ENCODE data around the gene PI4KB. TPM values are rescaled to one million over a fixed set of nuclear protein-coding genes. Genes with fewer than 3 reads are reported as not detected.

The PI4KB gene
- polyA plus RNA-seq, 1 donor (not counting 4 experiments of a cell fraction or from before 2014, with no cell fraction given) = 40.9 TPM

DNA sequence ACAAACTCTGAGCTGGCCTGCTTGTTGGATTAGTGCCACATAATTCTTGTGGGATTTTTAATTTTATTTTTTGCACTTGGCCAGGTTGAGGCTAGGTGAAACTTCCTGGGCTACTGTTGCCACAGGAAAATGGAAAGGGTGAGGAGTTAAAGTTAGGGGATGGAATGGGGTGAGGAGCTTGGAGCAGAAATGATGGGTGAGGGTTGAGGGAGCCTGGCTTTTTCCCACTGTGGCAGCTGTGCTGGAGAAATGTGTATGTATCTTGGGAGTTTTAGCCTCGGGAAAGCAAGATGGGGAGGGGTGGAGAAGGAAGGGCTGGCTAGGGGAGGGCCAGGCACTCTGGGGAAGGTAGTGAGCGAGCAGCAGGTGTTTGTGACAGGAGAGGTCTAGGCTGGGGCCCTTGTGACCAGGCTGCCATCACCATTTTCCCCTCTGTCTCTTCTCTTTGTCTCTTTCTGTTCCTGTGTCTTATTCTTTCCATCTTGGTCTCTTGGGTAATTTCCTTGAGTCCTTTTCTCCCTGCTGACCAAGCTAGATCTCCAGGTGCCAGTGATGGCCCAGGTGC is 43.1 kb downstream of the PI4KB start:
- Histone ChIP-seq H2AFZ (ENCODE audit: control insufficient read depth, low read length) (no peak overlapping the region), H3K9ac (ENCODE audit: control insufficient read depth, extremely low read depth, insufficient read depth, low read length) (peak overlapping the region; percentile 99), H3K79me2 (ENCODE audit: control insufficient read depth, insufficient read depth, low read length) (peaks cover 34% of the 10 kb centered on the region), H3K9me1 (ENCODE audit: control insufficient read depth, extremely low read depth, insufficient read depth, low read length) (no peaks in the 10 kb centered on the region), H4K20me1 (ENCODE audit: control insufficient read depth, extremely low read depth, insufficient read depth, low read length) (no peaks in the 10 kb centered on the region), H3K4me1 (ENCODE audit: control insufficient read depth, extremely low read depth, insufficient read depth, low read length) (peaks cover 10% of the 10 kb centered on the region), H3K27ac (ENCODE audit: control insufficient read depth, insufficient read depth, low read length) (no peak overlapping the region), H3K4me2 (ENCODE audit: control insufficient read depth, extremely low read depth, insufficient read depth, low read depth, low read length) (peak overlapping the region; percentile 87), H3K9me3 (ENCODE audit: control insufficient read depth, low read depth, low read length) (no peaks in the 10 kb centered on the region), H3K36me3 (ENCODE audit: control insufficient read depth in 2 of 2, extremely low read depth in 1 of 2, insufficient read depth in 2 of 2, low read length in 2 of 2) (peaks cover 9 to 23% of the 10 kb centered on the region in 2 experiments), H3K4me3 (ENCODE audit: control insufficient read depth in 2 of 3, extremely low read depth in 1 of 3, insufficient read depth in 2 of 3, low read depth in 1 of 3, low read length in 3 of 3) (peak overlapping the region in 2 of 3 experiments; percentile 97 to 100), H3K27me3 (ENCODE audit: control insufficient read depth, extremely low read depth, insufficient read depth, low read length) (no peaks in the 10 kb centered on the region)
- dilution Hi-C loops (cut with MboI; ENCODE audit: extremely low pct_ligation_motif_present, low sequenced_read_pairs) = no loop called here
- DNase-seq (ENCODE audit: low read depth, low spot score) (no peak), FAIRE-seq (no peak)
- TF ChIP-seq, protein P1, sequence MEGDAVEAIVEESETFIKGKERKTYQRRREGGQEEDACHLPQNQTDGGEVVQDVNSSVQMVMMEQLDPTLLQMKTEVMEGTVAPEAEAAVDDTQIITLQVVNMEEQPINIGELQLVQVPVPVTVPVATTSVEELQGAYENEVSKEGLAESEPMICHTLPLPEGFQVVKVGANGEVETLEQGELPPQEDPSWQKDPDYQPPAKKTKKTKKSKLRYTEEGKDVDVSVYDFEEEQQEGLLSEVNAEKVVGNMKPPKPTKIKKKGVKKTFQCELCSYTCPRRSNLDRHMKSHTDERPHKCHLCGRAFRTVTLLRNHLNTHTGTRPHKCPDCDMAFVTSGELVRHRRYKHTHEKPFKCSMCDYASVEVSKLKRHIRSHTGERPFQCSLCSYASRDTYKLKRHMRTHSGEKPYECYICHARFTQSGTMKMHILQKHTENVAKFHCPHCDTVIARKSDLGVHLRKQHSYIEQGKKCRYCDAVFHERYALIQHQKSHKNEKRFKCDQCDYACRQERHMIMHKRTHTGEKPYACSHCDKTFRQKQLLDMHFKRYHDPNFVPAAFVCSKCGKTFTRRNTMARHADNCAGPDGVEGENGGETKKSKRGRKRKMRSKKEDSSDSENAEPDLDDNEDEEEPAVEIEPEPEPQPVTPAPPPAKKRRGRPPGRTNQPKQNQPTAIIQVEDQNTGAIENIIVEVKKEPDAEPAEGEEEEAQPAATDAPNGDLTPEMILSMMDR (optimal IDR thresholded peaks at IDR 0.05 in 1 of 3, IDR thresholded peaks at IDR 0.05 in 1 of 3, conservative IDR thresholded peaks at IDR 0.05 in 1 of 3; ENCODE audit: extremely low read depth in 1 of 3, insufficient read depth in 2 of 3, low read length in 3 of 3) = no peak
- no peak for TF ChIP-seq EZH2 (IDR thresholded peaks at IDR 0.05; ENCODE audit: low read length)

DNA sequence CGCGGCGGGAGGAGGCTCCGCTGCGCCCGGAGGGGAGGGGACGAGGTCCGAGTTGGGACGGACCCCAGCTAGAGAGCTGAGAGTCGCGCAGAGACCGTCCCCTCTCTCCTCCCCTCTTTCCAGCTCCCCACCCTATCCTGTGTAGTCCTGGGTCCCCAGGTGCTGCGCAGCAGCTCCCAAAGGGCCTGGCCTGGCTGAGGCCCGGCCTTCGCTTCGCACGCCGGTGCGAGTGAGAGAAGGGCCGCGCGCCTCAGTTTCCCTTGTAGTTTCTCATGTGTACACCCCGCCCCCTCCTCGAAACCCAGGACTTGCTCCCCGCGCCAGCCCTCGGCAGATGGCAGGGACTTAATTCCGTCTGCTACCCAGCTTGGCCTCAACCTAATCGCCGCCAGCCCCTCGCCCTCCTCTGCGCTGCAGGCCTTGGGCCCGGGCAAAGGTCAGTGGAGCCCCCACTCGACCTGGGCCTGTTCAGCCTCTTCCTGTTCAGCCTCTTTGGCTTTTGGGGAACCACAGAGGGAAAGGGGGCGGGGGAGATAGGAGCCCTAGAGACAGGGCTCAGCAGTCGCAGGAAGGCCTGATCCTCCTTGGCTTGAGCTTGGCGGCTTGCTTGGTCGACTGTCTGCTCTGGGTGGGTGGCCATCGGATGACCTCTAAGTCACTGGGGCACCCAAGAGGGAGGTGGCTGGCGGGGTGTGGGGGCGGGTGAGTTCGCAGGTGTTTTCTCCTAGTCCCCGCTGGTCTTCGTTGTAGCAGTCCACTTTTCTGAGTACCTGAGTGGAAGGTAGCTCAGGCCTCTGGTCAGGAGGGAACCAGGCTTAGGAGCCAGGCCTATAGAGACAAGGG is 44.1 kb downstream of the PI4KB start:
- peak overlapping the region; percentile 87 for H3K4me2 ChIP-seq (ENCODE audit: control insufficient read depth, extremely low read depth, insufficient read depth, low read depth, low read length)
- peaks cover 4 to 19% of the 10 kb centered on the region in 2 experiments for H3K36me3 ChIP-seq (ENCODE audit: control insufficient read depth in 2 of 2, extremely low read depth in 1 of 2, insufficient read depth in 2 of 2, low read length in 2 of 2)
- H3K9me3 ChIP-seq (ENCODE audit: control insufficient read depth, low read depth, low read length) = no peaks in the 10 kb centered on the region
- no peaks in the 10 kb centered on the region for H3K27me3 ChIP-seq (ENCODE audit: control insufficient read depth, extremely low read depth, insufficient read depth, low read length)
- H3K9ac ChIP-seq (ENCODE audit: control insufficient read depth, extremely low read depth, insufficient read depth, low read length) = peak overlapping the region; percentile 99
- dilution Hi-C loops (cut with MboI; ENCODE audit: extremely low pct_ligation_motif_present, low sequenced_read_pairs) = no loop called here
- H4K20me1 ChIP-seq (ENCODE audit: control insufficient read depth, extremely low read depth, insufficient read depth, low read length) = no peaks in the 10 kb centered on the region
- peak overlapping the region; percentile 63 to 100 (median 97) for H3K4me3 ChIP-seq (ENCODE audit: control insufficient read depth in 2 of 3, extremely low read depth in 1 of 3, insufficient read depth in 2 of 3, low read depth in 1 of 3, low read length in 3 of 3)
- H3K9me1 ChIP-seq (ENCODE audit: control insufficient read depth, extremely low read depth, insufficient read depth, low read length) = no peaks in the 10 kb centered on the region
- H3K27ac ChIP-seq (ENCODE audit: control insufficient read depth, insufficient read depth, low read length) = peak overlapping the region; percentile 100
- no peak for TF ChIP-seq EZH2 (IDR thresholded peaks at IDR 0.05; ENCODE audit: low read length)
- TF ChIP-seq, protein P1 (optimal IDR thresholded peaks at IDR 0.05 in 1 of 3, IDR thresholded peaks at IDR 0.05 in 1 of 3, conservative IDR thresholded peaks at IDR 0.05 in 1 of 3; ENCODE audit: extremely low read depth in 1 of 3, insufficient read depth in 2 of 3, low read length in 3 of 3) = no peak
- peak overlapping the region; percentile 49 for H2AFZ ChIP-seq (ENCODE audit: control insufficient read depth, low read length)
- peaks cover 10% of the 10 kb centered on the region for H3K4me1 ChIP-seq (ENCODE audit: control insufficient read depth, extremely low read depth, insufficient read depth, low read length)
- FAIRE-seq (no peak), DNase-seq (ENCODE audit: low read depth, low spot score) (no peak)
- H3K79me2 ChIP-seq (ENCODE audit: control insufficient read depth, insufficient read depth, low read length) = peaks cover 34% of the 10 kb centered on the region

All from keratinocyte (primary cell).